Measurements from ENCODE around the gene PRDM11.

GRCh38 chr11:45227836-45228235 is 81.4 kb downstream of the PRDM11 start:
- no peak for TF ChIP-seq CTCF (IDR thresholded peaks at IDR 0.05)
- TF ChIP-seq POLR2AphosphoS5 (IDR thresholded peaks at IDR 0.05; ENCODE audit: low read depth, low read length): no peak
